GM10248 (cell line): ENCODE data around the gene TMC1.
A peak's percentile ranks its signal among the peaks of the same experiment; 100 is the strongest.
"Not testable (repeated sequence)": the region's sequence is repeated elsewhere in the genome, so short reads cannot be mapped to it uniquely, and the experiment has no call there.

Source experiments
- CTCF ChIA-PET: fragments of 300-600 bp; sonication (Branson Sonifier 250); formaldehyde crosslinking; extraction: SDS; loops from one replicate; lab custom pipeline; 2021; ENCODE audit warnings: antibody characterized with exemption; lab: Yijun Ruan, JAX
- POLR2A ChIA-PET: fragments of 350-650 bp; sonication (Branson Sonifier 250); formaldehyde crosslinking; extraction: SDS; loops from one replicate; lab custom pipeline; 2020; ENCODE audit warnings: antibody characterized with exemption; lab: Yijun Ruan, JAX
- DNase-seq: peaks from one replicate; pipeline ENCODE4 v3.0.0; 2012; ENCODE audit errors: extremely low spot score
- TF ChIP-seq, protein P1 (sequence below): IDR thresholded peaks from 2 replicates; pipeline ENCODE4 v1.5.1; 2012; ENCODE audit warnings: mild to moderate bottlenecking, low read depth; ENCODE audit errors: extremely low read depth, missing control alignments, control extremely low read depth

TMC1 gene

DNA sequence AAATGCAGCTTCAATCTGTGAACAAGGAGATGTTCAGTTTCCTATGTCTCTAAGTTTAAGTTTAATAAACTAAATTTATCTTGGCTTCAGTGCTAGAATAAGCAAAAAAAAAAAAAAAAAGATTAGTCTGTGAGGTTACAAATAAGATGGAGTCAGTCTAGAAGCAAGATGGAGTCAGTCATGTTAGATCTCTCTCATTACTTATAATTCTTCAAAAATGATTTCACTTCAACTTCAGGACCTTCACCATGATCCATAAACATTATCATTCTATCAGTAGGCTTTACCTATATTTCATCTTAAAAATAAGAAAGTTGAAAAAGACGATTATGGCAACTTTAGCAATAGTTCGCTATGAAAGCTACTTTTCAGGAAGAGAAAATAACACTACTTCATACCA is 30.2 kb upstream of the TMC1 start:
- TF ChIP-seq, protein P1, sequence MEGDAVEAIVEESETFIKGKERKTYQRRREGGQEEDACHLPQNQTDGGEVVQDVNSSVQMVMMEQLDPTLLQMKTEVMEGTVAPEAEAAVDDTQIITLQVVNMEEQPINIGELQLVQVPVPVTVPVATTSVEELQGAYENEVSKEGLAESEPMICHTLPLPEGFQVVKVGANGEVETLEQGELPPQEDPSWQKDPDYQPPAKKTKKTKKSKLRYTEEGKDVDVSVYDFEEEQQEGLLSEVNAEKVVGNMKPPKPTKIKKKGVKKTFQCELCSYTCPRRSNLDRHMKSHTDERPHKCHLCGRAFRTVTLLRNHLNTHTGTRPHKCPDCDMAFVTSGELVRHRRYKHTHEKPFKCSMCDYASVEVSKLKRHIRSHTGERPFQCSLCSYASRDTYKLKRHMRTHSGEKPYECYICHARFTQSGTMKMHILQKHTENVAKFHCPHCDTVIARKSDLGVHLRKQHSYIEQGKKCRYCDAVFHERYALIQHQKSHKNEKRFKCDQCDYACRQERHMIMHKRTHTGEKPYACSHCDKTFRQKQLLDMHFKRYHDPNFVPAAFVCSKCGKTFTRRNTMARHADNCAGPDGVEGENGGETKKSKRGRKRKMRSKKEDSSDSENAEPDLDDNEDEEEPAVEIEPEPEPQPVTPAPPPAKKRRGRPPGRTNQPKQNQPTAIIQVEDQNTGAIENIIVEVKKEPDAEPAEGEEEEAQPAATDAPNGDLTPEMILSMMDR = no peak
- ChIA-PET CTCF (interaction anchor here (1.2 to 2.3 kb wide), 2 partner anchors 10 to 13 kb away, joined by 3 to 10 read pairs; no protein-coding TSS in a partner anchor), POLR2A (interaction anchor here (0.6 kb wide), 1 partner anchor 66 kb away, joined by 3 read pairs; no protein-coding TSS in a partner anchor)
- DNase-seq = no peak

DNA sequence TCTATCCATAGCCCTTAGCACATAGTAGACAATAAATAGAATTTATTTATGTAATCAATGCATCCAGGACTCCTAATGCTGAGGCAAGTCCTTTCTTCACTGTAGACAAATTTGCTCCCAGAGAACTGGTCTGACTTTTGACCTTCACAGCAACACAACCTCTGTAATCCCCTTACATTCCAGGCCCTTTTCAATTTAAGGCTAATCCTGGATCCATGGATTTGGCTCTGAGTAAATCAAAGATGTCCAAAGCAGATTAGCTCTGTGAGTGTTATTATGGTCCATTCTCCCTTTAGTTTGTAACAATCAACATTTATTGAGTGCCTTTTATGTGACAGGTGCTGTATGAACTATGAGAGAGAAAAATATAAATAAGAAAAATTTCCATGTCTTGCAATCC is 27.4 kb upstream of the TMC1 start:
- no peak for DNase-seq
- POLR2A ChIA-PET = no interaction called here
- TF ChIP-seq, protein P1 = no peak
- CTCF ChIA-PET = interaction anchor here (1.0 kb wide), 1 partner anchor 12 kb away, joined by 4 read pairs; no protein-coding TSS in a partner anchor

DNA sequence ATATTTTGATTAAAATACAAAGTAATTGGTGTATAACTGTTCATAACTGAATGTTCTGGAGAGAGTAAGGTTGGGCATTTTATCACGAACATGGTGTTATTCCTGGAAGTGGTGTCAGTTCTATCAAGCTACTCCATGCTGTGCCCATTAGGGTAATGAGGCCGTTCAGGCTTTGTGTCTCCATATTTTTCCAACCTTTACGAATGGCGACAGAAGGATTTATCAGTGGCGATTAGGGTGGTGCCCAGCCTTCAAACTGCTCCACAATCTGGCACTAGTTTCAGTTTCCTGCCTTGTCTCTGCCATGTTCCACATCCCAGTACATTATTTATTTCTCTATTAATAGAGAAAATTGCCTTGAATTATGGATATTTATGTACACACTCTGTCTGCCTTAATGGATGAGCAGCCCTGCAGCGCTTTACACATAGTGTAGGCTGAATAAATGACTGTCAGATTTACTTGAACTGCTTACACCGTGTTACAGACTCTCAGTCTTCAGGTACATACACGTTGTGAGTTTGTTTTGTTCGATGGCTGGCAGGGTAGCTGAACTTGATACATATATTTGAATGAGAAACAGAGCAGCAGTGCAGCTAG is 23.9 kb upstream of the TMC1 start:
- TF ChIP-seq, protein P1 = no peak
- CTCF ChIA-PET = interaction anchor here (0.9 kb wide), 1 partner anchor 32 kb away, joined by 3 read pairs; no protein-coding TSS in a partner anchor
- POLR2A ChIA-PET = no interaction called here
- no peak for DNase-seq

DNA sequence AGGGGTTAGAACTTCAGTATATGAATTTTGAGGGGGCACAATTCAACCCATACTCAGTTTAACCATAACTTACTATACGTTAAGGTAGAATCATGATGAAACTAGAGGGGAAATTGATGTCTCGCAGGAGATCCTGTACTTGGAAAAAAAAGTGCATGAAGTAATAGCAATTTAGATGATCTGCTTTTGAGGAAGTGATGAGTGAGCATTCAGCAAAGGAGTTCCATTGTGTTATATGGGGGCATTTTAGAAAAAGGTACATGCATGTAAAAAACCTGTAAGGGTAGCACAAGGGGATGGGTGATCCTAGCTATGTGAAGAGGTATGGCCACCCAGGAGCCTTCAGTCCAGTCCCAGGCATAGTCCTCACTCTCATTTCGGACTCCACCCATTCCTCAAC is 14.8 kb upstream of the TMC1 start:
- DNase-seq = no peak
- TF ChIP-seq, protein P1 = no peak
- POLR2A ChIA-PET = no interaction called here
- CTCF ChIA-PET = no interaction called here

DNA sequence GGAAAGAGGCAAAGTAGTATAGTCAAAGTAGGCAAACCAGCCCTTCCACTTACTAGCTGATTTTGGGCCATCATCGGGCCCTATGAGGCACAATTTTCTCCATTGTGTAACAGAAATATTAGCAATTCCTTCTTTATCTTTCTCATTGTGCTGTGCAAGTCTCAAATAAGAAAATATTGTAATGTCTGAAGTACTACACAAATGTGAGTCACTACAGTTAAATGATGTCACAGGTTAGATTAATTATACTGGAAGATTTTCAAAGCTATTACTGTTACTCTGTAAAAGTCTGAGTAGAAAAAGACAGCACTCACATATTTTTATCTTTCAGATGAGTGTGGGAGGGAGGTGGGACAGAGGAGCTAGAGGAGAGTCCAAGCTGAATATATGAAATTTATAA is 12.4 kb upstream of the TMC1 start:
- ChIA-PET CTCF (interaction anchor here (0.8 to 1.4 kb wide), 5 partner anchors 9 to 65 kb away, joined by 3 to 5 read pairs (median 3); no protein-coding TSS in a partner anchor), POLR2A (interaction anchor here (1.7 kb wide), 1 partner anchor 144 kb away, joined by 6 read pairs; the partner anchor contains the start of gene ZFAND5)
- DNase-seq = no peak
- TF ChIP-seq, protein P1 = no peak

DNA sequence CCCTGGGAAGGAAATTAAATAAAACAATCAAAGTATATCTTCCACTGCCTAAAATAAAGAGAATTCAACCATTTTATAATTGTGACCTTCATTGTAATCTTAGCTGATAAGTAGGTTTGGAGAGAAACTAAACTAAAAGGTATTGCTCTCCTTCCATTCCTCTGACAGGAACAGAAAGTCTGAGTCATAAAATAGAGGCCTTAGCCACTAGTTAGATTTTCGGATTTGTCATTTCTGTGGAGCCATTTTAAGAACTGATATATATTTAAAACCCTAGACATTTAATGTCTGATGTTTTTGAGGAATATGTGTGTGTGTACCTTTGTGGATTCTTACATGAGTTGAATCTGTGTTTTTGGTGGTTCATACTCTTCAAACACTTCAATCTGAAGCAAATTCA is 11.8 kb upstream of the TMC1 start:
- ChIA-PET CTCF (interaction anchor here (0.8 to 1.4 kb wide), 6 partner anchors 10 to 66 kb away, joined by 3 to 5 read pairs (median 3); no protein-coding TSS in a partner anchor), POLR2A (interaction anchor here (1.7 kb wide), 1 partner anchor 145 kb away, joined by 6 read pairs; the partner anchor contains the start of gene ZFAND5)
- TF ChIP-seq, protein P1 = no peak
- DNase-seq = peak; percentile 56

DNA sequence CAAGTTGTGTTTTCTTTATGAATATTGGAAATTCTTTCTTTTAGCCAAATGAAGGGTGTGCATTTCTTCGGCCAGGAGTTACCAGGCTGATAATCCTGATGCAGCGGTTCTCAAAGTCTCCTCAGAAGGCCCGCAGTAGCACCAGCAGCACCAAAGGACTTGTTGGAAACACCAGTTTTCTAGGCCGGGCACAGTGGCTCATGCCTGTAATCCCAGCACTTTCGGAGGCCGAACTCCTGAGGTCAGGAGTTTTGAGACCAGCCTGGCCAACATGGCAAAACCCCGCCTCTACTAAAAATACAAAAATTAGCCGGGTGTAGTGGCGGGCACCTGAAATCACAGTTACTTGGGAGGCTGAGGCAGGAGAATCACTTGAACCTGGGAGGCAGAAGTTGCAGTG is 397 bp upstream of the TMC1 start:
- DNase-seq, CTCF ChIA-PET, POLR2A ChIA-PET: not testable (repeated sequence)
